CD14-positive monocyte (primary cell): ENCODE data around the gene MIAT. TPM values are rescaled to one million over a fixed set of nuclear protein-coding genes. Genes with fewer than 3 reads are reported as not detected.

Source experiments
- DNase-seq, 3 donors: peaks; one replicate each; pipeline ENCODE4 v3.0.0-alpha.2; 2011 to 2022
- H2AFZ ChIP-seq: 2 replicates; pipeline ENCODE4 v1.6.0; 2012; ENCODE audit warnings: mild to moderate bottlenecking, low read depth, low read length, inconsistent platforms; ENCODE audit not compliant: insufficient read depth, poor library complexity, severe bottlenecking
- H3K27ac ChIP-seq, 2 donors: 1 replicate in 1 of 2; 2 replicates in 1 of 2; pipeline ENCODE4 v1.5.1; 2012 to 2013; ENCODE audit warnings: low read length in 2 of 2, control low read depth in 1 of 2, inconsistent platforms in 1 of 2, low read depth in 1 of 2, mild to moderate bottlenecking in 1 of 2
- H3K27me3 ChIP-seq, 2 donors: one replicate each; pipeline versions ENCODE4 v1.6.0 to v1.6.1; 2011 to 2013; ENCODE audit warnings: low read length in 2 of 2; ENCODE audit not compliant: control insufficient read depth in 2 of 2, insufficient read depth in 2 of 2
- H3K36me3 ChIP-seq, 2 donors: replicated peaks in 1 of 2; 1 replicate in 1 of 2; 2 replicates in 1 of 2; pipeline versions ENCODE4 v1.5.1 to v1.6.1; 2012 to 2013; ENCODE audit warnings: low read length in 2 of 2, control low read depth in 1 of 2, inconsistent platforms in 1 of 2, mild to moderate bottlenecking in 1 of 2; ENCODE audit not compliant: insufficient read depth in 2 of 2, control insufficient read depth in 1 of 2
- H3K4me1 ChIP-seq, 2 donors: 1 replicate in 1 of 2; 2 replicates in 1 of 2; pipeline versions ENCODE4 v1.5.1 to v1.6.1; 2012 to 2013; ENCODE audit warnings: low read length in 2 of 2, control low read depth in 1 of 2, inconsistent platforms in 1 of 2, mild to moderate bottlenecking in 1 of 2, moderate library complexity in 1 of 2; ENCODE audit not compliant: insufficient read depth in 2 of 2, control insufficient read depth in 1 of 2
- H3K4me2 ChIP-seq: replicated peaks from 2 replicates; pipeline ENCODE3; 2012; ENCODE audit warnings: low read length, moderate library complexity, mild to moderate bottlenecking; ENCODE audit not compliant: poor library complexity, severe bottlenecking; ENCODE audit errors: extremely low read depth
- H3K4me3 ChIP-seq, 3 experiments: fragments of 200-600 bp in 1 of 3; sonication (generic) in 1 of 3; replicated peaks in 1 of 3; 1 replicate in 2 of 3; 2 replicates in 1 of 3; pipeline ENCODE4 v1.5.1; 2011 to 2013; ENCODE audit warnings: low read length in 3 of 3, mild to moderate bottlenecking in 3 of 3, control low read depth in 2 of 3, low read depth in 2 of 3, inconsistent platforms in 1 of 3, moderate library complexity in 1 of 3
- H3K79me2 ChIP-seq: 2 replicates; pipeline ENCODE4 v1.6.0; 2012; ENCODE audit warnings: mild to moderate bottlenecking, control low read depth, inconsistent platforms, low read length, moderate library complexity; ENCODE audit not compliant: insufficient read depth
- H3K9ac ChIP-seq: 2 replicates; pipeline ENCODE4 v1.6.0; 2017; ENCODE audit warnings: low read length, mild to moderate bottlenecking; ENCODE audit not compliant: insufficient read depth, poor library complexity, severe bottlenecking
- H3K9me3 ChIP-seq, 2 donors: replicated peaks in 1 of 2; 1 replicate in 1 of 2; 2 replicates in 1 of 2; pipeline versions ENCODE4 v1.5.1 to v1.6.1; 2012 to 2013; ENCODE audit warnings: low read length in 2 of 2, control low read depth in 1 of 2; ENCODE audit not compliant: control insufficient read depth in 1 of 2, insufficient read depth in 1 of 2
- H4K20me1 ChIP-seq: 2 replicates; pipeline ENCODE4 v1.6.0; 2012; ENCODE audit warnings: mild to moderate bottlenecking, low read length, control low read depth, moderate library complexity; ENCODE audit not compliant: insufficient read depth
- H3K27ac Mint-ChIP-seq, 7 donors: one replicate each; pipeline ENCODE4 v1.8.0; 2020; ENCODE audit warnings: mild to moderate bottlenecking in 7 of 7, mixed read lengths in 7 of 7, moderate library complexity in 6 of 7, inconsistent platforms in 2 of 7
- H3K27me3 Mint-ChIP-seq, 3 donors: one replicate each; pipeline ENCODE4 v1.8.0; 2021 to 2022; ENCODE audit warnings: low read depth in 3 of 3, mild to moderate bottlenecking in 3 of 3, mixed read lengths in 3 of 3, moderate library complexity in 3 of 3, inconsistent platforms in 1 of 3
- H3K36me3 Mint-ChIP-seq, 2 donors: one replicate each; pipeline ENCODE4 v1.8.0; 2020; ENCODE audit warnings: mixed read lengths in 2 of 2, inconsistent platforms in 1 of 2, mild to moderate bottlenecking in 1 of 2
- H3K4me1 Mint-ChIP-seq: one replicate; pipeline ENCODE4 v1.8.0; 2020; ENCODE audit warnings: mild to moderate bottlenecking, mixed read lengths
- H3K4me3 Mint-ChIP-seq, 2 donors: one replicate each; pipeline ENCODE4 v1.8.0; 2020; ENCODE audit warnings: mild to moderate bottlenecking in 2 of 2, mixed read lengths in 2 of 2, moderate library complexity in 1 of 2
- H3K9me3 Mint-ChIP-seq, 7 donors: one replicate each; pipeline ENCODE4 v1.8.0; 2020 to 2022; ENCODE audit warnings: mixed read lengths in 7 of 7, mild to moderate bottlenecking in 6 of 7, moderate library complexity in 6 of 7, inconsistent platforms in 2 of 7
- WGBS: methylation state at CpG from one replicate; pipeline ENCODE4 v1.1.5; 2013; ENCODE audit warnings: missing lambda C conversion rate; ENCODE audit not compliant: insufficient coverage; 5-methylcytosine and 5-hydroxymethylcytosine counted together
- intact Hi-C, 2 donors: fragments of 100-400 bp; cut with micrococcal nuclease; formaldehyde crosslinking; loops; one replicate each; pipeline versions ENCODE4 v1.15.0 to v1.15.1; 2023
- polyA plus RNA-seq, 3 donors: library from polyadenylated mRNA; depleted of rRNA in 1 of 3; unstranded in 2 of 3; stranded (reverse) in 1 of 3; fragments of 300-500 nt in 2 of 3; fragments of >200 nt in 1 of 3; fragmentation: Illumina TruSeq in 2 of 3; gene quantifications; 1 replicate in 2 of 3; 2 replicates in 1 of 3; pipeline ENCODE4 v1.2.3, GENCODE V29; 2012 to 2021
- TF ChIP-seq, protein P1 (sequence below): fragments of 200-600 bp; IDR thresholded peaks from one replicate; pipeline ENCODE4 v1.8.0; 2022; ENCODE audit warnings: antibody characterized with exemption, mild to moderate bottlenecking

The MIAT gene
- polyA plus RNA-seq, 3 donors, result 0.02 to 0.17 (median 0.03) TPM

GRCh38 chr22:26614322-26614721, 43.1 kb upstream of the MIAT start:
- Histone ChIP-seq H3K36me3 (no peaks in the 10 kb centered on the region), H3K4me1 (peaks cover 27 to 31% of the 10 kb centered on the region in 2 donors), H2AFZ (no peak overlapping the region), H3K4me2 (no peak overlapping the region), H3K27ac (no peak overlapping the region), H3K9me3 (no peaks in the 10 kb centered on the region), H3K9ac (no peak overlapping the region), H3K79me2 (no peaks in the 10 kb centered on the region), H4K20me1 (no peaks in the 10 kb centered on the region), H3K4me3 (no peak overlapping the region), H3K27me3 (no peaks in the 10 kb centered on the region)
- H3K9me3 Mint-ChIP-seq, result no peaks in the 10 kb centered on the region
- H3K4me3 Mint-ChIP-seq, result no peak overlapping the region
- peaks cover 2 to 7% (median 3%) of the 10 kb centered on the region in 3 donors for H3K27me3 Mint-ChIP-seq
- intact Hi-C loops, result no loop called here
- H3K27ac Mint-ChIP-seq, result no peak overlapping the region
- WGBS, result 93% methylated on average over 7 of the region's 14 CpGs
- DNase-seq, result no peak
- H3K36me3 Mint-ChIP-seq, result no peaks in the 10 kb centered on the region
- TF ChIP-seq, protein P1, sequence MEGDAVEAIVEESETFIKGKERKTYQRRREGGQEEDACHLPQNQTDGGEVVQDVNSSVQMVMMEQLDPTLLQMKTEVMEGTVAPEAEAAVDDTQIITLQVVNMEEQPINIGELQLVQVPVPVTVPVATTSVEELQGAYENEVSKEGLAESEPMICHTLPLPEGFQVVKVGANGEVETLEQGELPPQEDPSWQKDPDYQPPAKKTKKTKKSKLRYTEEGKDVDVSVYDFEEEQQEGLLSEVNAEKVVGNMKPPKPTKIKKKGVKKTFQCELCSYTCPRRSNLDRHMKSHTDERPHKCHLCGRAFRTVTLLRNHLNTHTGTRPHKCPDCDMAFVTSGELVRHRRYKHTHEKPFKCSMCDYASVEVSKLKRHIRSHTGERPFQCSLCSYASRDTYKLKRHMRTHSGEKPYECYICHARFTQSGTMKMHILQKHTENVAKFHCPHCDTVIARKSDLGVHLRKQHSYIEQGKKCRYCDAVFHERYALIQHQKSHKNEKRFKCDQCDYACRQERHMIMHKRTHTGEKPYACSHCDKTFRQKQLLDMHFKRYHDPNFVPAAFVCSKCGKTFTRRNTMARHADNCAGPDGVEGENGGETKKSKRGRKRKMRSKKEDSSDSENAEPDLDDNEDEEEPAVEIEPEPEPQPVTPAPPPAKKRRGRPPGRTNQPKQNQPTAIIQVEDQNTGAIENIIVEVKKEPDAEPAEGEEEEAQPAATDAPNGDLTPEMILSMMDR, result no peak
- peaks cover 45% of the 10 kb centered on the region for H3K4me1 Mint-ChIP-seq

DNA sequence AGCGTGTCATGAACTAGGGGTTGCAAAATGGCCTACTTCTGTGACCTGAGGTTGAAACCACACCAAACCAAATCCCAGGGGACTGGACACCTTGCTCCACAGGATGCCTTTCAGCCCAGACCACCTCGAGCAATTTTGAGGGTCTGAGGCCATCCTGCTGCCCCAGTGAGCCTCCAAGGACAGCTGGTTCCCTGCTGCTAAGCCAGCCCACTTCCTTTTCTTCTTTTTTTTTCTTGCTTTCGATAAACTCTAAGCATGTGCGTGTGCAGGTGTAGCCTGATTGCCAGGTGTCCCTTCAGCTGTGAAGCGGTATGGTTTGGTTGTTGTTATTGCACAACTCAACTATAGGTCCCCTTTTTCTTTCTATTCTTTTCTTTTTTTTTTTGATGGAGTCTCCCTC, 42.2 kb upstream of the MIAT start:
- DNase-seq, result no peak
- WGBS, result 40% methylated on average over 2 of the region's 5 CpGs

More for the DNA sequence above, 42.2 kb upstream of the MIAT start:
- Histone ChIP-seq H4K20me1 (no peaks in the 10 kb centered on the region), H3K4me1 (peaks cover 29 to 36% of the 10 kb centered on the region in 2 donors), H3K27me3 (no peaks in the 10 kb centered on the region), H3K27ac (no peak overlapping the region), H3K9me3 (no peaks in the 10 kb centered on the region), H3K79me2 (no peaks in the 10 kb centered on the region), H3K36me3 (no peaks in the 10 kb centered on the region), H2AFZ (no peak overlapping the region), H3K4me3 (no peak overlapping the region), H3K4me2 (no peak overlapping the region), H3K9ac (no peak overlapping the region)
- intact Hi-C loops, result no loop called here
- Mint-ChIP-seq H3K27ac (no peak overlapping the region), H3K4me1 (peaks cover 51% of the 10 kb centered on the region), H3K27me3 (peaks cover 2 to 8% (median 2%) of the 10 kb centered on the region in 3 donors), H3K36me3 (no peaks in the 10 kb centered on the region), H3K9me3 (no peaks in the 10 kb centered on the region), H3K4me3 (no peak overlapping the region)
- TF ChIP-seq, protein P1, result no peak
